Sigmoid colon (tissue), 4 donors: ENCODE results near the gene OXGR1.

Experiments used
- CTCF ChIP-seq, 4 experiments: fragments of 450-650 bp in 3 of 4; fragments of 200-600 bp in 1 of 4; IDR thresholded peaks; one replicate each; pipeline ENCODE4 v1.5.1; 2016 to 2019; ENCODE audit warnings: antibody characterized with exemption in 4 of 4, mild to moderate bottlenecking in 3 of 4, moderate library complexity in 2 of 4
- POLR2A ChIP-seq, 2 donors: fragments of 450-650 bp; IDR thresholded peaks; one replicate each; pipeline ENCODE4 v1.6.1; 2016; ENCODE audit warnings: antibody characterized with exemption in 2 of 2, mild to moderate bottlenecking in 2 of 2, moderate library complexity in 2 of 2
- POLR2AphosphoS5 ChIP-seq, 4 donors: sonication (generic); formaldehyde crosslinking; IDR thresholded peaks; one replicate each; pipeline ENCODE4 v1.6.1; 2017; ENCODE audit warnings: antibody characterized with exemption in 4 of 4

- no peak for TF ChIP-seq CTCF (IDR thresholded peaks at IDR 0.05)
- TF ChIP-seq POLR2A (IDR thresholded peaks at IDR 0.05) = no peak
- no peak for TF ChIP-seq POLR2AphosphoS5 (IDR thresholded peaks at IDR 0.05)
These were observed 26.5 kb upstream of the OXGR1 start for GRCh38 chr13:97020689-97021240.
